HepG2 (cell line): ENCODE measurements around the gene FAM234A. TPM values are rescaled to one million over a fixed set of nuclear protein-coding genes. Genes with fewer than 3 reads are reported as not detected.
A peak's percentile ranks its signal among the peaks of the same experiment; 100 is the strongest.

Source experiments
- CREB1 ChIP-seq, 2 experiments: fragments of 450-650 bp in 1 of 2; IDR thresholded peaks; 2 replicates each; pipeline ENCODE4 v1.6.1; 2016 to 2017; ENCODE audit warnings: control low read depth in 1 of 2, mild to moderate bottlenecking in 1 of 2, missing compliant biosample characterization in 1 of 2, missing genetic modification characterization in 1 of 2
- CTCF ChIP-seq: sonication (generic); formaldehyde crosslinking; IDR thresholded peaks from 2 replicates; pipeline ENCODE4 v1.5.0; 2020; ENCODE audit warnings: mild to moderate bottlenecking, missing genetic modification reagents, moderate library complexity
- EED ChIP-seq: sonication (generic); formaldehyde crosslinking; IDR thresholded peaks from 2 replicates; pipeline ENCODE4 v1.5.0; 2020; ENCODE audit warnings: mild to moderate bottlenecking, missing genetic modification reagents
- ETV5 ChIP-seq: IDR thresholded peaks from 2 replicates; pipeline ENCODE4 v1.6.1; 2018; ENCODE audit warnings: missing biosample characterization, missing genetic modification reagents, inconsistent platforms, borderline replicate concordance
- HMG20A ChIP-seq: IDR thresholded peaks from 2 replicates; pipeline ENCODE4 v1.6.1; 2016; ENCODE audit warnings: borderline replicate concordance
- KDM1A ChIP-seq: IDR thresholded peaks from 2 replicates; pipeline ENCODE4 v1.6.1; 2016; ENCODE audit warnings: missing compliant biosample characterization
- MTF1 ChIP-seq: sonication (generic); formaldehyde crosslinking; IDR thresholded peaks from 2 replicates; pipeline ENCODE4 v1.5.0; 2020; ENCODE audit warnings: missing genetic modification reagents
- RFX5 ChIP-seq: IDR thresholded peaks from 2 replicates; pipeline ENCODE4 v1.6.1; 2011; ENCODE audit warnings: low read depth, low read length, improper control_type of control experiment
- SALL1 ChIP-seq: sonication (generic); formaldehyde crosslinking; IDR thresholded peaks from 2 replicates; pipeline ENCODE4 v1.8.0; 2022; ENCODE audit warnings: mild to moderate bottlenecking, missing genetic modification reagents
- STAG1 ChIP-seq: sonication (generic); formaldehyde crosslinking; IDR thresholded peaks from 2 replicates; pipeline ENCODE4 v1.4.0; 2020; ENCODE audit warnings: missing genetic modification reagents
- TEAD2 ChIP-seq: sonication (generic); formaldehyde crosslinking; IDR thresholded peaks from 2 replicates; pipeline ENCODE4 v1.9.0; 2021; ENCODE audit warnings: missing genetic modification reagents
- ZFP90 ChIP-seq: sonication (generic); formaldehyde crosslinking; IDR thresholded peaks from 2 replicates; pipeline ENCODE4 v1.8.0; 2022; ENCODE audit warnings: missing genetic modification reagents, mild to moderate bottlenecking, inconsistent platforms, borderline replicate concordance
- ZNF282 ChIP-seq: fragments of 450-650 bp; IDR thresholded peaks from 2 replicates; pipeline ENCODE4 v1.6.1; 2018; ENCODE audit not compliant: partially characterized antibody
- ZNF614 ChIP-seq: IDR thresholded peaks from 2 replicates; pipeline ENCODE4 v1.6.1; 2018; ENCODE audit warnings: missing biosample characterization, missing genetic modification reagents, inconsistent platforms, borderline replicate concordance
- ZNF883 ChIP-seq: sonication (generic); formaldehyde crosslinking; IDR thresholded peaks from 2 replicates; pipeline ENCODE4 v1.5.1; 2020; ENCODE audit warnings: mild to moderate bottlenecking, missing genetic modification reagents; ENCODE audit errors: not compliant biosample characterization
- polyA plus RNA-seq, 8 experiments: library from polyadenylated mRNA; depleted of rRNA in 3 of 8; stranded (reverse) in 7 of 8; unstranded in 1 of 8; fragments of >200 nt; fragmentation: Illumina TruSeq in 4 of 8; extraction: Trizol in 4 of 8; gene quantifications; 2 replicates each; pipeline versions ENCODE4 v1.2.1 to v1.2.3, GENCODE V29; 2011 to 2016; ENCODE audit warnings: low read depth in 4 of 8, missing spikeins in 1 of 8, mixed read lengths in 1 of 8; ENCODE audit not compliant: insufficient read depth in 1 of 8
- total RNA-seq, 5 experiments: library from RNA; depleted of rRNA; stranded (reverse); fragments of >200 nt; fragmentation: Illumina TruSeq; extraction: Trizol; gene quantifications; 2 replicates each; pipeline ENCODE4 v1.2.3, GENCODE V29; 2016; ENCODE audit warnings: low read depth in 1 of 5
- TF ChIP-seq, protein P1 (sequence below): conservative IDR thresholded peaks from 2 replicates; pipeline ENCODE4 v1.6.1; 2018; ENCODE audit warnings: missing genetic modification reagents

FAM234A gene
- total and polyA plus RNA-seq, 2 of the 13 experiments (the other 11 are each of a cell fraction or from before 2014, with no cell fraction given): 29.2 to 34.4 TPM

GRCh38 chr16:188674-189073, 45.9 kb upstream of the FAM234A start (continued):
- TF ChIP-seq, protein P1, sequence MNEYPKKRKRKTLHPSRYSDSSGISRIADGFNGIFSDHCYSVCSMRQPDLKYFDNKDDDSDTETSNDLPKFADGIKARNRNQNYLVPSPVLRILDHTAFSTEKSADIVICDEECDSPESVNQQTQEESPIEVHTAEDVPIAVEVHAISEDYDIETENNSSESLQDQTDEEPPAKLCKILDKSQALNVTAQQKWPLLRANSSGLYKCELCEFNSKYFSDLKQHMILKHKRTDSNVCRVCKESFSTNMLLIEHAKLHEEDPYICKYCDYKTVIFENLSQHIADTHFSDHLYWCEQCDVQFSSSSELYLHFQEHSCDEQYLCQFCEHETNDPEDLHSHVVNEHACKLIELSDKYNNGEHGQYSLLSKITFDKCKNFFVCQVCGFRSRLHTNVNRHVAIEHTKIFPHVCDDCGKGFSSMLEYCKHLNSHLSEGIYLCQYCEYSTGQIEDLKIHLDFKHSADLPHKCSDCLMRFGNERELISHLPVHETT (CRISPR knock-in tag): no peak
- TF ChIP-seq MTF1 (CRISPR knock-in tag) (no peak), EED (CRISPR knock-in tag) (no peak), KDM1A (CRISPR knock-in tag) (no peak), ETV5 (CRISPR knock-in tag) (peak; percentile 31; the same call in 1 of the 2 replicates), SALL1 (CRISPR knock-in tag) (no peak), RFX5 (no peak), CREB1 (IDR thresholded peaks at IDR 0.05) (no peak), CREB1 (CRISPR knock-in tag; IDR thresholded peaks at IDR 0.05) (no peak), ZFP90 (CRISPR knock-in tag) (no peak), ZNF883 (no peak), ZNF614 (CRISPR knock-in tag) (no peak), ZNF282 (no peak), TEAD2 (CRISPR knock-in tag) (no peak), STAG1 (CRISPR knock-in tag) (no peak), CTCF (peak; percentile 44), HMG20A (CRISPR knock-in tag) (no peak)
